HK-2 (cell line): ENCODE results near the gene FUOM.

Experiments
- DNase-seq: peaks from one replicate; pipeline ENCODE4 v3.0.0-alpha.2; 2018; ENCODE audit not compliant: unreplicated experiment

FUOM gene

GRCh38 chr10:133310399-133310755 is 47.4 kb downstream of the FUOM start:
- DNase-seq = no peak

GRCh38 chr10:133309720-133310398 is 48.0 kb downstream of the FUOM start:
- no peak for DNase-seq

GRCh38 chr10:133309100-133309719 is 48.6 kb downstream of the FUOM start:
- DNase-seq = peak; percentile 97

GRCh38 chr10:133308421-133309099 is 49.3 kb downstream of the FUOM start, which contains the start of the genes TUBGCP2 and ZNF511:
TSS of gene TUBGCP2 (minus strand) at chr10:133308872. CDS start at chr10:133302941, 5,931 bp downstream.
TSS of gene ZNF511 (plus strand) at chr10:133308914. CDS start at chr10:133308944, 30 bp downstream.
- peak; percentile 90 for DNase-seq

DNA sequence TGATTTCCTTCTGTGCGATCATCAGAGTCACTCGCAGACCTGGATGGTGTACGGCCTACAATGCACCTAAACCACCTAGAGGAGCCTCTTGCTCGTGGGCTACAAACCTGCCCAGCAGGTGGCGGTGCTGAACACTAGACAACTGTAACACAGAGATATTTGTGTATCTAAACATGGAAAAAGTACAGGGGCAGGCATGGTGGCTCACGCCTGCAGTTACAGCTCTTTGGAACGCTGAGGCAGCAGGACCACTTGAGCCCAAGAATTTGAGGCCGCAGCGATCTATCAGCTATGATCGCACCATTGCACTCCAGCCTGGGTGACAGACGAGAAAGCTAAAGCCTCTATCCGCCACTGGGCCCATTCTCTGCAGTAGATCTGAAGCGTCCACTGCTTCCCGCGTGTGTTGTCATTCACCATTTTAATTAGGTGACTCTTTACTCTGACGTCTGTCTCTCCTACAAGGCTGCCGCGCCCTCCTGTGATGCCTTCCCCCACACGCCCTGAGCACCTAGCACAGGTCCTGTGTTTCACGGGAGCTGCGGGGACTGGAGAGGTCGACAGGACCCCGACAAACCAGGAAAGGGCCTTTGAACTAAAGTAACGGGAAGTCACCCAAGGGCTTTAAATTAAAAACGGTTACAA is 49.9 kb downstream of the FUOM start:
- peak; percentile 72 for DNase-seq

DNA sequence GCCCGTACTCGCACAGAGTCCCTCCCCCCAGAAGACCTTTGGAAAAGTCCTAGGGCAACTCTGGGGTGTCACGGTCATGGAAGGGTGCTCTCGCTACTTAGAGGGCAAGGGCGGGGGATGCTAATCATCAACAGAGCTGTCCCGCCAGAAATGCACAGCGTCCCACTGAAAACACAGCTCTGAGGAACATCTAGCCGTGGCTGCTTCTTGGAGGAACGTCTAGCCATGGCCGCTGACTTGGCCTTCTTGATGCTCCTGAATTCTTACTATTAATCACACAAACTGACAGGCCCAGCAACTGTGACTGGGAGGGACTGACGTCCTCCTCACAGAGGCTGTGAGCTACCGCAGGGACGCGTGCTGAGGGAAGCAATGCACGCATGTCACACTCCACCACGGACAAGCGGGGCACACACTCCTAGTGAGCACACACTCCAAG is 50.9 kb downstream of the FUOM start:
- DNase-seq = no peak

GRCh38 chr10:133306097-133306476 is 51.7 kb downstream of the FUOM start:
- DNase-seq = no peak
